ENCODE data around the gene SRCIN1.

Gene SRCIN1

DNA sequence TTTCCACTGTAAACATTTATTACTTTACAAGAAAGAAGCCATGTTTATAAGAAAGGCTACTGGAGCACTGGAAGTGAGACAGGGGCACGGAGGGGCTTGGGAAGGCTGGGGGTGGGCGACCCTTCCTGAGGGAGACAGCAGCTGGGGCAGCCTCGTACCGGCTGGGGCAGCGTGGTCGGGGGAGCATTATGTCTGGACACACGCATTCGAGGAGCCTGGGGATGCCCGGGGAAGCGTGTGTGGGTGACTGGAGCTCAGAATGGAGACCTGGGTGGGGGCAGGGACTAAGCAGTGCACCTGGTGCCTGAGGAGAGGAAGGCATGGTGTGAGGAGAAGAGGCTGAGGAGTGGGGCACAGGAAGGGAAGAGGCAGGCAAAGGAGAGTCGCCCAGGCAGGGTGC is 64.5 kb downstream of the SRCIN1 start:
- no peak overlapping the region for H3K27ac ChIP-seq
- TF ChIP-seq ZFX (IDR thresholded peaks at IDR 0.05; ENCODE audit: borderline replicate concordance) = no peak
- TF ChIP-seq, protein P1, sequence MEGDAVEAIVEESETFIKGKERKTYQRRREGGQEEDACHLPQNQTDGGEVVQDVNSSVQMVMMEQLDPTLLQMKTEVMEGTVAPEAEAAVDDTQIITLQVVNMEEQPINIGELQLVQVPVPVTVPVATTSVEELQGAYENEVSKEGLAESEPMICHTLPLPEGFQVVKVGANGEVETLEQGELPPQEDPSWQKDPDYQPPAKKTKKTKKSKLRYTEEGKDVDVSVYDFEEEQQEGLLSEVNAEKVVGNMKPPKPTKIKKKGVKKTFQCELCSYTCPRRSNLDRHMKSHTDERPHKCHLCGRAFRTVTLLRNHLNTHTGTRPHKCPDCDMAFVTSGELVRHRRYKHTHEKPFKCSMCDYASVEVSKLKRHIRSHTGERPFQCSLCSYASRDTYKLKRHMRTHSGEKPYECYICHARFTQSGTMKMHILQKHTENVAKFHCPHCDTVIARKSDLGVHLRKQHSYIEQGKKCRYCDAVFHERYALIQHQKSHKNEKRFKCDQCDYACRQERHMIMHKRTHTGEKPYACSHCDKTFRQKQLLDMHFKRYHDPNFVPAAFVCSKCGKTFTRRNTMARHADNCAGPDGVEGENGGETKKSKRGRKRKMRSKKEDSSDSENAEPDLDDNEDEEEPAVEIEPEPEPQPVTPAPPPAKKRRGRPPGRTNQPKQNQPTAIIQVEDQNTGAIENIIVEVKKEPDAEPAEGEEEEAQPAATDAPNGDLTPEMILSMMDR (IDR thresholded peaks at IDR 0.05) = no peak

DNA sequence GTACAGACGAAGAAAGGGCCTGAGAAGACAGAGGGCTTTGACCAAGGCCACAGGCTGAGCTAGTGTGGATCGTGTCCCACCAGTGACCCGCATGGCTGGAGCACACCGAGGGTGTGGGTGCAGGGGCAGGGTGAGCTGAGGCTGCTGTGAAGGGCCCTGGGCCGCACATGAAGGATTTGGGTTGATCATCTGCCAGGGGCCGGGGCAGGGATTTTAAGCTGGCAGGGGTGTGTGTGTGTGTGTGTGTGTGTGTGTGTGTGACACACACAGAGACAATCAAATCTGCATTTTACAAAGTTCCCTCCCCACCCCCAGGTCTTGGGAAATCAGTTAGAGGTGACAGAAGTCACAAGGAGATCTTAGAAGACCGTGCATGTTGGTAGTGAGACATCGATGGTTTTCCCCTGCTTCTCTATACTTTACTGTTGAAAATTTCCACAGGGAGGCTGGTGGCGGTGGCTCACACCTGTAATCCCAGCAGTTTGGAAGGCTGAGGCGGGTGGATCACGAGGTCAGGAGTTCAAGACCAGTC is 65.2 kb downstream of the SRCIN1 start:
- TF ChIP-seq ZFX (IDR thresholded peaks at IDR 0.05; ENCODE audit: borderline replicate concordance) = no peak
- TF ChIP-seq, protein P1 (IDR thresholded peaks at IDR 0.05) = no peak
- H3K27ac ChIP-seq = no peak overlapping the region

- peak overlapping the region; percentile 43; the same call in 1 of the 2 replicates for H3K27ac ChIP-seq
- TF ChIP-seq, protein P1 (IDR thresholded peaks at IDR 0.05) = no peak
- no peak for TF ChIP-seq ZFX (IDR thresholded peaks at IDR 0.05; ENCODE audit: borderline replicate concordance)
Observed at GRCh38 chr17:38539386-38539785, 66.4 kb downstream of the SRCIN1 start.

GRCh38 chr17:38538906-38539305 is 66.8 kb downstream of the SRCIN1 start:
- peak overlapping the region; percentile 43 for H3K27ac ChIP-seq
- TF ChIP-seq, protein P1 (IDR thresholded peaks at IDR 0.05) = no peak

DNA sequence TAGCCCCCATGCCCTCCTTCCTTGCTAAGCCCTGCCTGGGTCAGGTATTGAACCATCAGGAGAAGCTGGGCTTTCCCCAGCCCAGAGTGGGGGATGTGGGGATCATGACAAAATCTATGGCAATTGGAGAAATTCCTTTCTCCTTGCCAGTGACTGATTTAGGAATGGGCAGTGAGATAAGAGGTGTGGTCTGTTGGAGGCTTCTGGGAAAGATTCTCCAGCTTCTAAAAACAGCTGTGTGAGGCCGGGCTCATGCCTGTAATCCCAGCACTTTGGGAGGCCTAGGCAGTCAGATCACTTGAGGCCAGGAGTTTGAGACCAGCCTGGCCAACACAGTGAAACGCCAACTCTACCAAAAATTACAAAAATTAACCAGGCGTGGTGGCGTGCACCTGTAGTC is 69.1 kb downstream of the SRCIN1 start:
- H3K27ac ChIP-seq = no peak overlapping the region
- TF ChIP-seq ZFX (IDR thresholded peaks at IDR 0.05; ENCODE audit: borderline replicate concordance) = no peak
- TF ChIP-seq, protein P1 (IDR thresholded peaks at IDR 0.05) = no peak

GRCh38 chr17:38535886-38536285 is 69.9 kb downstream of the SRCIN1 start:
- TF ChIP-seq, protein P1 (IDR thresholded peaks at IDR 0.05) = no peak
- TF ChIP-seq ZFX (IDR thresholded peaks at IDR 0.05; ENCODE audit: borderline replicate concordance) = no peak
- H3K27ac ChIP-seq = no peak overlapping the region

GRCh38 chr17:38534498-38534885 is 71.3 kb downstream of the SRCIN1 start:
- no peak for TF ChIP-seq ZFX (IDR thresholded peaks at IDR 0.05; ENCODE audit: borderline replicate concordance)
- TF ChIP-seq, protein P1 (IDR thresholded peaks at IDR 0.05) = no peak

More at GRCh38 chr17:38534498-38534885, 71.3 kb downstream of the SRCIN1 start:
- no peak overlapping the region for H3K27ac ChIP-seq

All from 22Rv1 (cell line).